ENCODE measurements around the gene PCNX1.

The PCNX1 gene

GRCh38 chr14:70896317-70896716 is 10.9 kb upstream of the PCNX1 start:
- ATAC-seq (ENCODE audit: low read depth) = no peak
- Mint-ChIP-seq H3K4me1 (peaks cover 10% of the 10 kb centered on the region), H3K27me3 (peaks cover 16% of the 10 kb centered on the region), H3K9me3 (peaks cover 3% of the 10 kb centered on the region), H3K4me3 (no peak overlapping the region), H3K27ac (no peak overlapping the region), H3K36me3 (no peaks in the 10 kb centered on the region)
- no peak for DNase-seq (ENCODE audit: low spot score in 2 of 2)

- H3K4me3 Mint-ChIP-seq = no peak overlapping the region
- H3K27me3 Mint-ChIP-seq = peaks cover 16% of the 10 kb centered on the region
Measured at GRCh38 chr14:70896981-70897380, 10.3 kb upstream of the PCNX1 start.

DNA sequence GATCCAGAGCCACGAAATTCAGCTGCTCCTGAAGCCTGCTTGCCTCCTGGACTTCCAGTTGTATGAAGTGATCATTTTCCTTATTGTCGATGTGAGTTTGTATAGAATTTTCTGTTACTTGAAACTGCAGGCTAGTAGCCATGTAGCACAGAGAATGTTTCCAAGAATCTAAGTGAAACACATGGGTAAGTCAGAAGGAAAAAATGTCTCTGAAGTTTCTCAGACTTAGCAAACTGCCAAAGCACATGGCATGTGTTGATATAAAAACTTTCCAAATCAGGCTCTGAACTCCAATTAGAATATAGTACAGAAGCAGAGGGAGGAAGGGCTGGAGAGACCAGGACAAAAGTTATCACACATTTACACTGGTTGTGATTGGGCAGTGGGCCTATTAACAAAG is 9.8 kb upstream of the PCNX1 start:
- ATAC-seq (ENCODE audit: low read depth) (no peak), DNase-seq (ENCODE audit: low spot score in 2 of 2) (no peak)
- Mint-ChIP-seq H3K27me3 (peaks cover 16% of the 10 kb centered on the region), H3K4me1 (peaks cover 10% of the 10 kb centered on the region), H3K27ac (no peak overlapping the region), H3K36me3 (no peaks in the 10 kb centered on the region), H3K9me3 (peaks cover 3% of the 10 kb centered on the region), H3K4me3 (no peak overlapping the region)

More at GRCh38 chr14:70896981-70897380, 10.3 kb upstream of the PCNX1 start:
- no peaks in the 10 kb centered on the region for H3K36me3 Mint-ChIP-seq
- peaks cover 10% of the 10 kb centered on the region for H3K4me1 Mint-ChIP-seq
- H3K9me3 Mint-ChIP-seq = peaks cover 3% of the 10 kb centered on the region
- DNase-seq (ENCODE audit: low spot score in 2 of 2) (no peak), ATAC-seq (ENCODE audit: low read depth) (no peak)
- no peak overlapping the region for H3K27ac Mint-ChIP-seq

DNA sequence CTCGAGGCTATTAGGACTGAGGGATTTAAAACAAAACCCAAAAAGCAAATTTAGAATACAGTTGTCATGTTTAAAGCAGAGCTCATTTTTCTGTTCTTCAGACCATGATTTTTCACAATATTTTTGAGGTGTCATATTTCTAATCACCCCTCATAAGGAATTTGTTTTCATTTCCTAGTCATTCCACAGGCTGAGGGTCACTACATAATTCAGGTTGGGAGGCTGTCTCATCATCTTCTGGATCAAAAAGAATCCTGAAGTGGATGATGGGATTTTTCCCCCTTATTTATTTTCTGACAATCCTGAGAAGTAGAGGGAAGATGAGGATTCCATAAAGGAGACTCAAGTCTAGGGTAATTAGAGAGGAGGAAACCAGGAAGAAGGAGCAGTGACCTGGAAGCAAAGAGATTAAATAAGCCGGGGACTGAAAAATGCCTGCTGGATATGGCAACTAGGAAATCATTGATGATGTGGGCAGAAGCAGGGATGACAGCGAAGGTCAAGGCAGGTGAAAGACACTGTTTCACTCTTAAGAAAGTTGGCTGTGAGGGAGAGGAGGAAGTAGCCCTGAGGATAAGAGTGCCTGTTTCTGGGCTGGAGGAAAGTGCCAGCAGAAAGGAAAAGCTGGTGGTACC is 9.0 kb upstream of the PCNX1 start:
- Mint-ChIP-seq H3K27me3 (peaks cover 16% of the 10 kb centered on the region), H3K4me1 (peaks cover 10% of the 10 kb centered on the region), H3K27ac (no peak overlapping the region), H3K9me3 (peaks cover 3% of the 10 kb centered on the region), H3K36me3 (no peaks in the 10 kb centered on the region), H3K4me3 (no peak overlapping the region)
- DNase-seq (ENCODE audit: low spot score in 2 of 2) (no peak), ATAC-seq (ENCODE audit: low read depth) (no peak)

GRCh38 chr14:70901269-70901668 is 6.0 kb upstream of the PCNX1 start:
- no peak for ATAC-seq (ENCODE audit: low read depth)
- H3K27ac Mint-ChIP-seq = no peak overlapping the region

DNA sequence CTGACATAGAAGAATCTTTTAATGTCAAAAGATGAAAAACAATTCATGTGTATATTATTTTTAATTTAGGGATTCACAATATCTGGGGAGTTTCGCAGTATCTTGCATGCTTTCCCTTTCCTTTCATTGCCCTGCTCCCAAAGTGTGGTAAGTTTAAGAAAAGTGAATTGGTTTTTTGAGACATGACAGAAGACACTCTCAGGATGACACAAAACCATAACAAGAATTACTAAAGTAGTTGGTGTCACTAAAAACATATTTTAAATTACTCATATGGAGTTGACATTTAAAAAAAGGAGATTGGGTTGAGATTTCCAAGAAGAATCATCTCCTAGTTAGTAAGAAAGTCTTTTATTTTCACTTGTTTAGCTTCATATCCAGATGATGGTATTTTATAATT is 5.1 kb upstream of the PCNX1 start:
- Mint-ChIP-seq H3K36me3 (no peaks in the 10 kb centered on the region), H3K27me3 (peaks cover 4% of the 10 kb centered on the region), H3K27ac (no peak overlapping the region), H3K4me3 (no peak overlapping the region), H3K4me1 (peaks cover 4% of the 10 kb centered on the region), H3K9me3 (no peaks in the 10 kb centered on the region)
- DNase-seq (ENCODE audit: low spot score in 2 of 2) (no peak), ATAC-seq (ENCODE audit: low read depth) (no peak)

More at GRCh38 chr14:70901269-70901668, 6.0 kb upstream of the PCNX1 start:
- peaks cover 2% of the 10 kb centered on the region for H3K9me3 Mint-ChIP-seq
- DNase-seq (ENCODE audit: low spot score in 2 of 2) = no peak
- H3K4me1 Mint-ChIP-seq = no peaks in the 10 kb centered on the region
- peaks cover 6% of the 10 kb centered on the region for H3K27me3 Mint-ChIP-seq
- no peaks in the 10 kb centered on the region for H3K36me3 Mint-ChIP-seq
- no peak overlapping the region for H3K4me3 Mint-ChIP-seq

DNA sequence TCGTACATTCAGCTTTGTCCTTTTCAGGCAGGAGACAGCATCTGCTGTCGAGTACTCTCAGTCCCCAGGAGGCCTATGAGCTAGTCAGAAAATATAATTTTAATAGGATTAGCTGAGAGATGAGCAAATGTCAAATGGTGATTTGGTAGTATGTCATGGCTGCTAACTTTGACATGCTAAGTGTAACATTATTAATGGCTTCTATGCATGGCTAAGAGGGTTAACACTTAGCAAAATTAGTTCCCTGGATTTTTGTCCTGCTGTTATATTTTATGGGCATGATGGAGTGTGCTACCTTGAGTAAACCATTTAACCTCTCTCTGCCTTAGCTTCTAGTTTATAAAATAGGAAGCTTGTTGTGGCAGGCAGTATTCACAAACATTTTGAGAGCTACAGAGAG is 2.9 kb upstream of the PCNX1 start:
- DNase-seq (ENCODE audit: low spot score in 2 of 2) (no peak), ATAC-seq (ENCODE audit: low read depth) (no peak)
- no peak overlapping the region for H3K4me3 Mint-ChIP-seq
- H3K27me3 Mint-ChIP-seq = peaks cover 1% of the 10 kb centered on the region
- H3K36me3 Mint-ChIP-seq = no peaks in the 10 kb centered on the region
- H3K4me1 Mint-ChIP-seq = peaks cover 12% of the 10 kb centered on the region
- no peaks in the 10 kb centered on the region for H3K9me3 Mint-ChIP-seq
- H3K27ac Mint-ChIP-seq = no peak overlapping the region

DNA sequence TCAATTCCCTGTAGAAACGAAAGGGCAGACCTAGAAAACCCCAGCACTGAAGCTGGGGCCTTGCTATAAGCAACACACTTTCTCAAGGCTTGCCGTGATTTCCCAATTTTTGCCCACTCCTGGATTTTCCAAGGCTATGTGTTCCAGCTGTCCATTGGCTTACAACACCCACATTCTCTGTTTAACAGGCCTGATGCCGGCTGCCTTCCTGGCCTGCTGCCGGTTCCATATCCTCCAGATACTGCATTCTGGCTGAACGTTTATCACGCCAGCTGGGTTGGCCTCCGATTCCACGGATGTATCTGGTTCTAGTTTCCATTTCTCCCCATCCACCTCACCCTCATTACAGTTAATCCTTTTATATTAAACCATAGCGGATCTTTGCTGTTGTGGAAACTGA is 2.0 kb upstream of the PCNX1 start:
- H3K4me1 Mint-ChIP-seq = peaks cover 17% of the 10 kb centered on the region
- H3K4me3 Mint-ChIP-seq = no peak overlapping the region
- H3K27me3 Mint-ChIP-seq = peaks cover 1% of the 10 kb centered on the region
- H3K27ac Mint-ChIP-seq = no peak overlapping the region
- ATAC-seq (ENCODE audit: low read depth) = no peak
- no peak for DNase-seq (ENCODE audit: low spot score in 2 of 2)
- H3K9me3 Mint-ChIP-seq = no peaks in the 10 kb centered on the region
- peaks cover 3% of the 10 kb centered on the region for H3K36me3 Mint-ChIP-seq

GRCh38 chr14:70906793-70907175 is 475 bp upstream of the PCNX1 start:
- Mint-ChIP-seq H3K36me3 (peaks cover 5% of the 10 kb centered on the region), H3K4me1 (peaks cover 23% of the 10 kb centered on the region), H3K9me3 (no peaks in the 10 kb centered on the region), H3K27ac (peak overlapping the region; percentile 99), H3K27me3 (no peaks in the 10 kb centered on the region), H3K4me3 (peak overlapping the region; percentile 92)
- ATAC-seq (ENCODE audit: low read depth) (peak; percentile 2), DNase-seq (ENCODE audit: low spot score in 2 of 2) (no peak)

- H3K9me3 Mint-ChIP-seq = no peaks in the 10 kb centered on the region
- ATAC-seq (ENCODE audit: low read depth) (peak; percentile 11), DNase-seq (ENCODE audit: low spot score in 2 of 2) (peak in 1 of 2 donors; percentile 56)
- H3K27ac Mint-ChIP-seq = peak overlapping the region; percentile 99
- no peaks in the 10 kb centered on the region for H3K27me3 Mint-ChIP-seq
- peaks cover 5% of the 10 kb centered on the region for H3K36me3 Mint-ChIP-seq
- H3K4me1 Mint-ChIP-seq = peaks cover 33% of the 10 kb centered on the region
- H3K4me3 Mint-ChIP-seq = peak overlapping the region; percentile 94
Measured at GRCh38 chr14:70907996-70908934, 1.0 kb downstream of the PCNX1 start.

DNA sequence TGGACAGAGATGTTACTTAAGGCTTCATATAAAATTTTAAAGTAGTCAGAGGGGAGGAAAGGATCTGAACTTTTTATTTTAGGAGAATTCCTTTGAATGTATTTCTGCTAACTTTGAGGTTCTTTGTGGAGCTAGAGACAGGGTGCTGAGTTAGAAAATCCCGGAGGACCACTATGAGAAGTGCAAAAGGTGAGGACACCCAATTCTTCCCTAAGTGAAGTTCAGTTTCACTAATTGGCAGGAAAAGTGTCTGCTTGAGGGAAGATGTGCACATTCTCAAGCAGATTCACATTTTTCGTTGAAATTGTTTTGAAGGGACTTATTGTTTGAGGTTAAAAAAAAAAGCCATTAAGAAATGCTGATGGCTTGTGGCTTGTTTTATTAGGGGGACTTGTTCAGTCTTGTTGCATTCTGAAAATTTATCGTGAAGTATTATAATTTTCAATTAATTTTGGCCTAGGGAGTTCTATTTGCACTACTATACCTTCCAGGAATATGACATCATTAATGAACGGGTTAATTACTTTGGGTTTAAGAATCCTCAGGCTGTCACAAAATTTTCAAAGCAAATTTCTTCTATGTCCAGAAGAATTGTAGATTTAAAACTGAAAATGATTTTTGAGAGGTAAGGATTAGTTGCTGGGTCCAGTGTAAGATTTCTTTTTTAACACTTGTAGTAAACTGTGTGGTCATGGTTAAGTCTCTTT is 1.8 kb downstream of the PCNX1 start:
- no peak for ATAC-seq (ENCODE audit: low read depth)
- DNase-seq (ENCODE audit: low spot score in 2 of 2) = no peak
- H3K4me1 Mint-ChIP-seq = peaks cover 33% of the 10 kb centered on the region
- H3K27ac Mint-ChIP-seq = peak overlapping the region; percentile 99
- peaks cover 5% of the 10 kb centered on the region for H3K36me3 Mint-ChIP-seq
- peak overlapping the region; percentile 94 for H3K4me3 Mint-ChIP-seq
- H3K27me3 Mint-ChIP-seq = no peaks in the 10 kb centered on the region
- no peaks in the 10 kb centered on the region for H3K9me3 Mint-ChIP-seq

GRCh38 chr14:70909733-70910614 is 2.7 kb downstream of the PCNX1 start:
- ATAC-seq (ENCODE audit: low read depth) (no peak), DNase-seq (ENCODE audit: low spot score in 2 of 2) (no peak)
- Mint-ChIP-seq H3K9me3 (no peaks in the 10 kb centered on the region), H3K27ac (no peak overlapping the region), H3K36me3 (peaks cover 5% of the 10 kb centered on the region), H3K4me1 (peaks cover 33% of the 10 kb centered on the region), H3K27me3 (no peaks in the 10 kb centered on the region), H3K4me3 (peak overlapping the region; percentile 55)

DNA sequence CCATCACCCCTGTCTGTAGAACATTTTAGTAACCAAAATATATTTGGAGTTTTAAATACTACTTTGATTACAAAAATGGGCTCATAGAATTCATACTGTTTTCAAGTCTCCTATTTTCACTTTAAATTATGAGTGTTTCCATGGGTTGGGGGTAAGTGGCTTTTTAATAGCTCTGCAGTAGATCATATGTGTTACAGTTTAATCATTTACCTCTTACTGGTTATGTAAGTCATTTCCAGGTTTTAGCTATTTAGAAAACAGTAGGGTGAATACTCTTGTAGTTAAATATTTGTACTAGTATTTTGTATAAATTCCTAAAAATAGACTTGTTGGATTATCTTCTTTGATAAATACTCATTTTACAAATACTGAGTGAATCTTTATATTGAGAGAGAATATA is 8.2 kb downstream of the PCNX1 start:
- no peak overlapping the region for H3K27ac Mint-ChIP-seq
- H3K4me1 Mint-ChIP-seq = peaks cover 36% of the 10 kb centered on the region
- no peak overlapping the region for H3K4me3 Mint-ChIP-seq
- no peaks in the 10 kb centered on the region for H3K27me3 Mint-ChIP-seq
- peaks cover 14% of the 10 kb centered on the region for H3K36me3 Mint-ChIP-seq
- DNase-seq (ENCODE audit: low spot score in 2 of 2) = no peak
- ATAC-seq (ENCODE audit: low read depth) = no peak
- peaks cover 4% of the 10 kb centered on the region for H3K9me3 Mint-ChIP-seq

All from memory B cell (primary cell).